GM19438 (cell line): ENCODE measurements around the gene VMO1.
A peak's percentile ranks its signal among the peaks of the same experiment; 100 is the strongest.

Experiments used
- ATAC-seq: cut with Tn5 transposase; IDR thresholded peaks from one replicate; pipeline ENCODE4 v1.9.1; 2021; ENCODE audit warnings: low read depth; ENCODE audit not compliant: unreplicated experiment

The VMO1 gene

GRCh38 chr17:4786106-4786511, at the start of gene VMO1:
Gene VMO1 (minus strand): TSS chr17:4786364. CDS start chr17:4786352, 12 bp downstream.
- no peak for ATAC-seq

- ATAC-seq = no peak
These were observed 48.5 kb upstream of the VMO1 start for GRCh38 chr17:4834681-4835020.

- ATAC-seq = no peak
These were observed 47.9 kb upstream of the VMO1 start for GRCh38 chr17:4833941-4834680.

GRCh38 chr17:4833178-4833940, 47.2 kb upstream of the VMO1 start, which contains the start of gene MINK1:
Gene MINK1 (plus strand): TSS chr17:4833340. CDS start chr17:4833584, 244 bp downstream.
- peak; percentile 79 for ATAC-seq

GRCh38 chr17:4832829-4833177, 46.6 kb upstream of the VMO1 start:
- ATAC-seq = peak; percentile 16

- no peak for ATAC-seq
These were observed 41.2 kb upstream of the VMO1 start for GRCh38 chr17:4827399-4827798.

- no peak for ATAC-seq
These were observed 37.4 kb upstream of the VMO1 start for GRCh38 chr17:4823373-4824089.

GRCh38 chr17:4822835-4823234, 36.7 kb upstream of the VMO1 start:
- no peak for ATAC-seq

GRCh38 chr17:4818276-4818675, 32.1 kb upstream of the VMO1 start:
- ATAC-seq = no peak

GRCh38 chr17:4816826-4817225, 30.7 kb upstream of the VMO1 start:
- ATAC-seq = no peak

GRCh38 chr17:4815043-4815675, 29.0 kb upstream of the VMO1 start:
- no peak for ATAC-seq

GRCh38 chr17:4812690-4813089, 26.5 kb upstream of the VMO1 start:
- ATAC-seq = no peak

- ATAC-seq = no peak
These were observed 25.3 kb upstream of the VMO1 start for GRCh38 chr17:4811471-4811870.

- ATAC-seq = no peak
These were observed 24.6 kb upstream of the VMO1 start for GRCh38 chr17:4810696-4811290.

GRCh38 chr17:4808378-4808767, 22.2 kb upstream of the VMO1 start:
- no peak for ATAC-seq

GRCh38 chr17:4807605-4808377, 21.6 kb upstream of the VMO1 start:
- no peak for ATAC-seq

GRCh38 chr17:4806777-4807604, 20.8 kb upstream of the VMO1 start, which contains the start of gene PLD2:
Gene PLD2 (plus strand): TSS chr17:4807152. CDS start chr17:4807773, 621 bp downstream.
- ATAC-seq = peak; percentile 83

GRCh38 chr17:4806456-4806776, 20.3 kb upstream of the VMO1 start:
- ATAC-seq = no peak

GRCh38 chr17:4802228-4802627, 16.1 kb upstream of the VMO1 start, which contains the start of gene C17orf114:
Gene C17orf114 (minus strand): TSS chr17:4802328.
- no peak for ATAC-seq
